Stimulated activated naive CD8-positive, alpha-beta T cell treated with anti-CD3 and anti-CD28 coated beads, Interleukin-15, Interleukin-2, amounts not matched to agents 100 U/mL and 50 U/mL, for 24 hours (primary cell): Measurements from ENCODE around the gene ZNF638.

ENCODE experiments used
- ATAC-seq: fragments of 150-1000 bp; cut with Tn5 transposase; one replicate; pipeline ENCODE4 v1.10.0; 2021
- DNase-seq: peaks from one replicate; pipeline ENCODE4 v3.0.0; 2021

The ZNF638 gene

GRCh38 chr2:71472019-71472418 is 140.4 kb downstream of the ZNF638 start:
- no peak for ATAC-seq

GRCh38 chr2:71473346-71474031 is 141.9 kb downstream of the ZNF638 start:
- ATAC-seq = no peak
- DNase-seq = no peak

More at GRCh38 chr2:71472019-71472418, 140.4 kb downstream of the ZNF638 start:
- no peak for DNase-seq

GRCh38 chr2:71474116-71474743 is 142.6 kb downstream of the ZNF638 start:
- DNase-seq (no peak), ATAC-seq (no peak)

- DNase-seq = no peak
- no peak for ATAC-seq
Observed at GRCh38 chr2:71474744-71475397, 143.3 kb downstream of the ZNF638 start.

GRCh38 chr2:71476495-71476894 is 144.9 kb downstream of the ZNF638 start:
- DNase-seq = no peak
- no peak for ATAC-seq

- ATAC-seq (no peak), DNase-seq (no peak)
Observed at GRCh38 chr2:71477231-71477691, 145.7 kb downstream of the ZNF638 start.

GRCh38 chr2:71478806-71479205 is 147.2 kb downstream of the ZNF638 start:
- no peak for ATAC-seq

GRCh38 chr2:71479261-71479660 is 147.7 kb downstream of the ZNF638 start:
- DNase-seq (no peak), ATAC-seq (no peak)

More at GRCh38 chr2:71478806-71479205, 147.2 kb downstream of the ZNF638 start:
- no peak for DNase-seq

GRCh38 chr2:71481111-71481510 is 149.5 kb downstream of the ZNF638 start:
- DNase-seq (no peak), ATAC-seq (no peak)

- ATAC-seq = no peak
- DNase-seq = no peak
Observed at GRCh38 chr2:71482055-71482454, 150.5 kb downstream of the ZNF638 start.

GRCh38 chr2:71483246-71483645 is 151.7 kb downstream of the ZNF638 start:
- DNase-seq = no peak
- no peak for ATAC-seq

GRCh38 chr2:71484354-71484753 is 152.8 kb downstream of the ZNF638 start:
- DNase-seq (no peak), ATAC-seq (no peak)
